HPDE6-E6E7 (cell line): Measurements from ENCODE around the gene KREMEN1.

Experiments used
- DNase-seq: peaks from one replicate; pipeline ENCODE4 v3.0.0; 2011; ENCODE audit warnings: missing footprints; ENCODE audit errors: extremely low spot score

KREMEN1 gene

GRCh38 chr22:29129808-29130140 lies 56.9 kb downstream of the KREMEN1 start:
- no peak for DNase-seq

DNA sequence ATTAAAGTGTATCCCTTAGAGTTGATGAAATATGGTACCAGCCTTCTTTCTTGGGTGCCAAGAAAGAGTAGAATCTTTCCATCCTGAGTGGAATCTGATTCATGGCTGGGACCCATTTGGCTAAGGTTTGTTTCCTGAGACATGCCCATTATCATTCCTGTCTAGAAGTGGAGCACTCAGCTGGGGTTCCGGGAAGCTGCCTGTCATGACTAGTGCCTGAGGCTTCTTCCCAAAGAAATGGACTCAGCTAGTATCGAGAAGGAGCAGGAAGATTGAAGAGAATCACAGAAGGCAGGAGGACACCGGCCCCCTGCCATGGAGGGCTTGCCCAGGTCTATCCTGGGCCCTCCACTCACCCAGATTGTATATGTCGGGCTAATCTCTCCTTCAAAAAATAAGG lies 57.6 kb downstream of the KREMEN1 start:
- DNase-seq, result no peak

DNA sequence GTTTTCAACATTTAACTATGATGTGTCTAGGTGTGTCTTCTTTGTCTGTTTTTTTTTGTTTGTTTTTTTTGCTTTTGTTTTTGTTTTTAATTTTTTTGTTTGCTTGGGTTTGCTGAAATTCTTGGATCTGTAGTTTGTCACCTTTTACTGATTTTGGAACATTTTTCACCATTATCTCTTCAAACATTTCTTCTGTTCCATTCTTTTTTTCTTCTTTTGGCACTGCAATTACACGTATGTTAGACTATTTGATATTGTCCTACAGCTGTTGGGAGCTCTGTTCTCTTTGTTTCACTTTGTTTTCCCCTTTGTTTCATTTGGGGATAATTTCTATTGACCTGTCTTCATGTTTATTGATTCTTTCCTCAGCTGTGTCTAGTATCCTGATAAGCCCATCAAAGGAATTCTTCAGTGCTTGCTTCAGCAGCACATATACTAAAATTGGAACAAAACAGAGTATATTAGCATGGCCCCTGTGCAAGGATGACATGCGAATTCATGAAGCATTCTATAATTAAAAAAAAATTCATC lies 60.8 kb downstream of the KREMEN1 start:
- DNase-seq, result no peak

GRCh38 chr22:29134448-29134847 lies 61.6 kb downstream of the KREMEN1 start:
- no peak for DNase-seq

GRCh38 chr22:29136782-29137700 lies 64.2 kb downstream of the KREMEN1 start:
- no peak for DNase-seq

DNA sequence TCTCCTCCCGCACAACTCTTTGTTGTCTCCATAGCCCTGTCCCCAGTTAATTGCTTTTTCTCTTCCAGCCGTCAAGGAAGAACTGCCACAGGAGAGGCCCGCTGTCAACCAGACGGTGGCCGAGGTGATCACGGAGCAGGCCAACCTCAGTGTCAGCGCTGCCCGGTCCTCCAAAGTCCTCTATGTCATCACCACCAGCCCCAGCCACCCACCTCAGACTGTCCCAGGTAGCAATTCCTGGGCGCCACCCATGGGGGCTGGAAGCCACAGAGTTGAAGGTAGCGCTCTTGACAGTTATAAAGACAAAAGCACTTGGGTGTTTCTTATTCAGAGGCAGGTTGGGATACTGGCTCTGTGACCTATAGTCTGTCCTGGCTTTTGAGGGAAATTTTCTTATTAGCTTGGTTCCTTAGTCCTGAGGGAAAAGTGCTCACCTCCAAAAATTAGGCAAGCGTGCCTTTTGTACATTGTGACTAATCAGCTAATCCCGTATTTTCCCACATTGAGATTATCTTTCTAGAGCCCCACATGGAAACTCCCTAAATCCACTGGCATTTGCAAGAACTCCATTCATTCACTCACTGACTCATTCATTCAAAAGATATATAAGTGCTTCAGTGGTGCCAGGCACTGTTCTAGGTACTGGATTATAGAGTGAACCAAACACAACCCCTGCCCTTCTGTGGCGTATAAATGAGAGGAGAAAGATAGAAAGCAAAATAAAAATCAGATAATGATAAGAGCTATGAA lies 65.9 kb downstream of the KREMEN1 start:
- no peak for DNase-seq

DNA sequence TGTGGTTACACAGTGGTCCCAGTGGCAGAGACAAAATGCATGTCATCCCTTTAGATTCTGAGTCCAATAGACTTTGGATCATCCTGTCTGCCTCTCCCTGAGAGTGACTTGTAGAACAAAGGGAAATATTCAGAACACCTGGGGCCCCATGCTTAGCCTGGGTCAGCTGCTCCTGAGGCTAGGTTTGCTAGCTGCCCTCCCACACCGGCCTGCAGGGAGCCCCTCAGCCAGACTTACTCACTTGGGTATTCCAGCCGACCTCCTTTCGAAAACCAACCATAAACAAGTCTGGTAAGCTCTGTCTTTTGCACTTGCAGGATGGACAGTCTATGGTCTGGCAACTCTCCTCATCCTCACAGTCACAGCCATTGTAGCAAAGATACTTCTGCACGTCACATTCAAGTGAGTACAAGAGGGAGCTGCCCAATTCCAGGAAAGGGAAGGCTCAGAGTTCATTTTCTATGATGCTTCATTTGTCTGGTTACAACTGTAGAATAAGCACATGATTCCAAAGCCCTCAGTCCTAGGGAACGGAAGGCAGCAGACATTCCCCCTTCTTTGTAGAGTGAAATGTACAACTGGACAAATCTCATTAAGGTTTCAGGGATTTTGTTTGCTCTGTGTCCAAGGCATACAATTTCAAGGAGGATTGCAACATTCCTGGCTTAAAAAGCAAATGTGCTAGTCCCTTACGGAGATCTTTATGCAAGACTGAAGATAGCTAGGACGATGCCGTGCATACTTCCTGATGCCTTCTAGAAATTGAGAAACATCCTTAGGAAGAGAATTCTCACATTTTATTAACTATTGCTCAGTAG lies 67.3 kb downstream of the KREMEN1 start:
- DNase-seq, result no peak

DNA sequence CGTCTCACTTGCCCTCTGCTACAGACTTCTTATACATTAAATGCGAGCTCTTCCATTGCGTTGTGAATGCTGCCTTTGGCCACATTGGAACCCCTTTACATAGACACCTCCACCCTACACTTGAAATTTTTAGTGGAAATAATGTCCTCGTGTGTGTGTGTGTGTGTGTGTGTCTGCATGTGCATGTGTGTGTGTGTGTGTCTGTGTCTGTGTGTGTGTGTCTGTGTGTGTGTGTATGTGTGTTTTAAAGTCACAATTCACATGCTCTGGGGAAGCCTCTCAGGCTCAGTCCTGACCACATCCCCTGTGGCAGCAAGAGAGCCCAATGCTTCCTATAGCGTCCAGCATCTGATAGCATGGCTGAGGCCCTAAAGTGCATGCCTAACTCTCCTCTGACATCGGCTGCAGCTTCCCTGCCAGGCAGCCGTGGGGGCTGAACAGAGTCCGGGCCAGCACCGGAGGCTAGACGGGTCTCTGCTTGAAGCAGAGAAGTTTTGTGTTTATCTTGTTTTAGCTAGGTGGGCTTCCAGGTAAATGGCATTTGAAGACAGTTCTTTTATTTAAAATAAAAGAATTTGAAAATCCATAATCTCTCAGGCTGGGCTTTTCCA lies 68.3 kb downstream of the KREMEN1 start:
- DNase-seq, result no peak

- DNase-seq, result no peak
These were observed 69.3 kb downstream of the KREMEN1 start for GRCh38 chr22:29142116-29142515.

GRCh38 chr22:29143941-29144785 lies 71.3 kb downstream of the KREMEN1 start:
- no peak for DNase-seq

GRCh38 chr22:29144786-29145160 lies 71.9 kb downstream of the KREMEN1 start:
- DNase-seq, result no peak

DNA sequence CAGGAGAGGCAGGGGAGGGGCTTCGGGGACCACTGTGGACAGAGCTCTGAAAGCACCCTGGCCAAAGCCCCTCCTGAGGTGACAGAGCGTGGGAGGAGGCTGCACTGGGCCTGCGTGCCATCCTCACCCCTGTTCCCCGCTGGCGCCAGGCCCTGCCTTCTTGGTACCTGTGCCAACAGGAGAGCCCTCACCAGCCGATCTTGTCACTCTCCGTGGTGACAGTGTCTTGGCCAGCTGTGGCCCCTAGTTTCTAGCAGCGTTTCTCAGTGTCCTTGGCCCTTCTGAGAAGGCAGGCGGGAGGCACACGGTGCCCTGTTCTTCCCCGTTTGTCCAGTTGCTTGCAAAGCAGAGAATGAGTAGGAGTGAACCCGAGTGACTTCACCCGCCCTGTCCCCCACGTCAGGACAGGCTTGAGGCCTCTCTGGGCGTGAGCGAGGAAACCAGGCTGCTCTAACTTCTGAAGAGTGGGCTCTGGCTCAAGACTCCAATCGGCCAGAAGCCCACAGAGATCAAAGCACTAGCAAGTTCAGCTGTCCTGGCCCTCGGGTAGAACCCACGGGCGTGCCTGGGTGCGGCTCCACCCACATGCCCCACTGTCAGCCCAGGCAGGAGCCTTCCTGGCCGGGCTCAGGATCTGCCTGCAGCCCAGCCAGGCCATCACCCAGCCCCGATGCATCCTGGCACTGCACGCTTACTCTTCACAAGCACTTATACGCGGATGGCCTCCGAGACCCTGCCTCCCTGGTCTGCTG lies 72.7 kb downstream of the KREMEN1 start:
- DNase-seq, result no peak

GRCh38 chr22:29146091-29146560 lies 73.3 kb downstream of the KREMEN1 start:
- DNase-seq, result no peak

- no peak for DNase-seq
These were observed 73.9 kb downstream of the KREMEN1 start for GRCh38 chr22:29146771-29147170.

DNA sequence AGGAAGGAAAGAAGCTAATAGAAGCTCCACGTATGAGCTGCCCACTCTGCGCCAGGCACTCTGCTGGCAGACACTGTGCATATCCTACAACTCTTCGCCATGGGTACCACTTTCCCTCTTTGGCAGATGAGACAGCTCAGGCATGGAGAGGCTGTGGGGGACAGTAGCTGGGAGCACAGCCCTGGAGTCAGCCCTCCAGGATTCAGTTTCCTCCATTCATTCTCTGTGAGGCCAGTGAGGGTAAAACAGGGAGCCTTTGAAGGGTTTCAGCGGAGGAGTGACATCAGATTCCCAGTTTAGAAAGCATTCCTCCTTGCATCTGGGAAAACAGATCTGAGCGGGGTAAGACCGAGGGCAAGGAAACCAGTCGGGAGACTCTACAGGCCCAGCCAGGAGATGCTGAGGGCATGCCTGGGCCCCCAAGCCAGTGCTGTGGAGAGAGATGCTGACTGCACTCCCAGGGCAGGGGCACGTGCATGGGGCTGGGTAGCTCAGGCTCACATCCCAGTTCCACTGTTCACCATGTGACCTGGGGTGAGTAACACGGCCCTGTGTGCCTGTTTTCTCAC lies 74.6 kb downstream of the KREMEN1 start:
- no peak for DNase-seq

GRCh38 chr22:29148036-29148435 lies 75.2 kb downstream of the KREMEN1 start:
- no peak for DNase-seq

DNA sequence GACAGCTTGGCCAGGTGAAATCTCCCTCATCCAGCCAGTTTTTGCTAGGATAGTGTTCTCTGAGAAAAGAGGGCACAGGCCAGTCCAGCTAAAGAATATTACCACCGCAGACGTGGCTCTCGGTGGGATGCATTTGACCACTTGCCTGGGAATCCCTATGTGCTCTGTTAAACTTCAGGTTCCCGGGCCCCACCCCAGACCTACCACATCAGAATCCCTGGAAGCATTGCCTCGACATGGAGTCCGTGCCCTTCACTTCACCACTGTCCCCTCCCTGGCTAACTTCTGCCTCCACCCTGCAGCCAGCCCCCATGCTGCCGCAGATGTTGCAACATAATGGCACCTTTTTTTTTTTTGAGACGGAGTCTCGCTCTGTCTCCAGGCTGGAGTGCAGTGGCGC lies 76.0 kb downstream of the KREMEN1 start:
- DNase-seq, result no peak

DNA sequence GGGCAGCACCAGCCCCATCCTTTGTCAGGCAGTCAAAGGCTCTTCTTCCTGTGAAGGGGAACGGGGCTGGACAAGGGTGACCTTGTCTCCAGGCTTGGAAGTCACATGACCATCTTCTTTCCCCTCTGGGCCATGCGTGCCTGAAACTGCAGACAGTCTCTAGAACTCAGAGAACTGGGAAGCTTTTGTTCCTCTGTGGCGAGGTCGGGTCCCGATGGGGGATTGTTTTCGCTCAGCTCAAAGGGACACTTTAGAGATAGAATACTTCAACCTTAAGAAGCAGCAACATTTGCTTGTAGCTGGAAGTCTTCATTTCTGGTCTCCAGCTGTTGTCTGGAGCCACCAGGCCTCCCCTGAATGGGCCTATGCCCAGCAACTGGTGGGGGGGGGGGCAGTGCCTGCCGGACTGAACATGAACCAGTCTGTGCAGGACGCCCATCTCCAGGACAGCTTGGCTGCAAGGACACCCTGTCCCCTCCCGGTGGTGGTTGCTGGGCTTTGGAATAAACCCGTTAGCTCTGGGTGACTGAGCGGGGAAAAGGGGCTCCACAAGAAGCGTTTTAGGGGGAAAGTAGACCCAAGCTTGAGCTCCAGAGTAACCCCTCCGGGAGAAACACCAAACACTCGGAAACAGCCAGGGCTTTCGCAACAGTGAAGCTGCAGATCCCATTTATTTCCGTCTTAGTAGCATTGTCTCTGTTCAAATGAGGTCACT lies 77.2 kb downstream of the KREMEN1 start:
- DNase-seq, result no peak

GRCh38 chr22:29150701-29151100 lies 77.9 kb downstream of the KREMEN1 start:
- DNase-seq, result no peak
